Parathyroid adenoma (tissue), 2 donors: ENCODE measurements around the gene CD72.

ENCODE experiments used
- H2AFZ ChIP-seq: fragments of 300-600 bp; sonication (generic); one replicate; pipeline ENCODE4 v1.7.0; 2017; ENCODE audit warnings: antibody characterized with exemption, mild to moderate bottlenecking
- H3K27ac ChIP-seq: fragments of 300-600 bp; sonication (generic); one replicate; pipeline ENCODE4 v1.7.0; 2017
- H3K27me3 ChIP-seq: fragments of 300-600 bp; sonication (generic); one replicate; pipeline ENCODE4 v1.7.0; 2017; ENCODE audit warnings: low read length; ENCODE audit not compliant: control insufficient read depth, insufficient read depth
- H3K36me3 ChIP-seq: fragments of 300-600 bp; sonication (generic); one replicate; pipeline ENCODE4 v1.7.0; 2017; ENCODE audit warnings: low read length; ENCODE audit not compliant: control insufficient read depth, insufficient read depth
- H3K4me1 ChIP-seq: fragments of 300-600 bp; sonication (generic); one replicate; pipeline ENCODE4 v1.7.0; 2017; ENCODE audit warnings: control low read depth
- H3K4me2 ChIP-seq: fragments of 300-600 bp; sonication (generic); one replicate; pipeline ENCODE4 v1.7.0; 2017; ENCODE audit warnings: low read length
- H3K4me3 ChIP-seq: fragments of 300-600 bp; sonication (generic); one replicate; pipeline ENCODE4 v1.7.0; 2017; ENCODE audit warnings: low read depth, low read length
- H3K79me2 ChIP-seq: fragments of 300-600 bp; sonication (generic); one replicate; pipeline ENCODE4 v1.7.0; 2017; ENCODE audit warnings: control low read depth
- H3K9ac ChIP-seq: fragments of 300-600 bp; sonication (generic); one replicate; pipeline ENCODE4 v1.7.0; 2017; ENCODE audit warnings: mild to moderate bottlenecking
- H3K9me3 ChIP-seq: fragments of 300-600 bp; sonication (generic); one replicate; pipeline ENCODE4 v1.7.0; 2017; ENCODE audit warnings: low read length; ENCODE audit not compliant: control insufficient read depth
- TF ChIP-seq, protein P1 (sequence below): fragments of 300-600 bp; sonication (generic); IDR thresholded peaks from one replicate; pipeline ENCODE4 v1.7.0; 2017; ENCODE audit warnings: antibody characterized with exemption, mild to moderate bottlenecking
- donor health status: primary hyperparathyroidism.

Gene CD72

GRCh38 chr9:35664531-35665470 lies 46.6 kb upstream of the CD72 start, which contains the start of gene ARHGEF39:
TSS of gene ARHGEF39 (minus strand) at chr9:35665195. CDS start at chr9:35665169, 26 bp downstream.
- peak within 1 kb of the TSS; percentile 83 for H2AFZ ChIP-seq
- peak within 1 kb of the TSS; percentile 94 for H3K4me2 ChIP-seq
- H3K4me1 ChIP-seq = no peaks in the 10 kb centered on the region
- no peaks in the 10 kb centered on the region for H3K79me2 ChIP-seq
- peak within 1 kb of the TSS; percentile 56 for H3K4me3 ChIP-seq
- no peak within 1 kb of the TSS for H3K9ac ChIP-seq
- TF ChIP-seq, protein P1, sequence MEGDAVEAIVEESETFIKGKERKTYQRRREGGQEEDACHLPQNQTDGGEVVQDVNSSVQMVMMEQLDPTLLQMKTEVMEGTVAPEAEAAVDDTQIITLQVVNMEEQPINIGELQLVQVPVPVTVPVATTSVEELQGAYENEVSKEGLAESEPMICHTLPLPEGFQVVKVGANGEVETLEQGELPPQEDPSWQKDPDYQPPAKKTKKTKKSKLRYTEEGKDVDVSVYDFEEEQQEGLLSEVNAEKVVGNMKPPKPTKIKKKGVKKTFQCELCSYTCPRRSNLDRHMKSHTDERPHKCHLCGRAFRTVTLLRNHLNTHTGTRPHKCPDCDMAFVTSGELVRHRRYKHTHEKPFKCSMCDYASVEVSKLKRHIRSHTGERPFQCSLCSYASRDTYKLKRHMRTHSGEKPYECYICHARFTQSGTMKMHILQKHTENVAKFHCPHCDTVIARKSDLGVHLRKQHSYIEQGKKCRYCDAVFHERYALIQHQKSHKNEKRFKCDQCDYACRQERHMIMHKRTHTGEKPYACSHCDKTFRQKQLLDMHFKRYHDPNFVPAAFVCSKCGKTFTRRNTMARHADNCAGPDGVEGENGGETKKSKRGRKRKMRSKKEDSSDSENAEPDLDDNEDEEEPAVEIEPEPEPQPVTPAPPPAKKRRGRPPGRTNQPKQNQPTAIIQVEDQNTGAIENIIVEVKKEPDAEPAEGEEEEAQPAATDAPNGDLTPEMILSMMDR = peak; percentile 7
- no peaks in the 10 kb centered on the region for H3K36me3 ChIP-seq
- no peak within 1 kb of the TSS for H3K27ac ChIP-seq
- H3K9me3 ChIP-seq = no peaks in the 10 kb centered on the region
- no peaks in the 10 kb centered on the region for H3K27me3 ChIP-seq

GRCh38 chr9:35662437-35662836 lies 44.2 kb upstream of the CD72 start:
- Histone ChIP-seq H3K79me2 (no peaks in the 10 kb centered on the region), H3K9me3 (no peaks in the 10 kb centered on the region), H3K9ac (no peak overlapping the region), H3K27me3 (no peaks in the 10 kb centered on the region), H3K4me2 (no peak overlapping the region), H3K27ac (no peak overlapping the region), H3K36me3 (no peaks in the 10 kb centered on the region), H2AFZ (no peak overlapping the region), H3K4me1 (no peaks in the 10 kb centered on the region), H3K4me3 (no peak overlapping the region)
- TF ChIP-seq, protein P1 = no peak

GRCh38 chr9:35661756-35662350 lies 43.6 kb upstream of the CD72 start:
- TF ChIP-seq, protein P1 = no peak
- no peak overlapping the region for H3K27ac ChIP-seq
- no peaks in the 10 kb centered on the region for H3K9me3 ChIP-seq
- H3K36me3 ChIP-seq = no peaks in the 10 kb centered on the region
- no peak overlapping the region for H3K4me2 ChIP-seq
- no peak overlapping the region for H3K4me3 ChIP-seq
- no peaks in the 10 kb centered on the region for H3K79me2 ChIP-seq
- no peaks in the 10 kb centered on the region for H3K4me1 ChIP-seq
- no peak overlapping the region for H2AFZ ChIP-seq
- no peak overlapping the region for H3K9ac ChIP-seq
- H3K27me3 ChIP-seq = no peaks in the 10 kb centered on the region

DNA sequence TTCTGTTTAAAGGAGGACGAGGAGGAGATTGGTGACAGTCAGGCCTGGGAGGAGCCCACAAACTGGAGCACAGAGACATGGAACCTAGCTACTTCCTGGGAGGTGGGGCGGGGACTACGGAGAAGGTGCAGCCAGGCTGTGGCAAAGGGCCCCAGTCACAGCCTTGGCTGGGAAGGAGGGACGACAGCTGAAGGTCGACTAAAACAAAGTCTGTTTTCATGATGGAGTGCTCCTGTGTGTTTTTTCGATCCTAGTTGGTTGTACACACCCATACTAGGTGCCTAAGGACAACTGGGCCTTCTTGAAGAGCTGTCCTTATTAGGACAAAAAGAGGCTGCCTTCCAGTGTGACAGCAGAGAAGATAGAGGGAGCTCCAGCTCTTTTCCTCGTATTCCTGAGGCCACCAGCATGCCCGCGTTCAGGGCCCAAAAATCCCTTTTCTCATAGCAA lies 42.8 kb upstream of the CD72 start:
- Histone ChIP-seq H3K9me3 (no peaks in the 10 kb centered on the region), H3K36me3 (no peaks in the 10 kb centered on the region), H3K4me3 (no peak overlapping the region), H3K4me1 (no peaks in the 10 kb centered on the region), H3K27ac (peak overlapping the region; percentile 56), H3K4me2 (no peak overlapping the region), H3K79me2 (no peaks in the 10 kb centered on the region), H3K9ac (no peak overlapping the region), H3K27me3 (no peaks in the 10 kb centered on the region), H2AFZ (no peak overlapping the region)
- TF ChIP-seq, protein P1 = peak; percentile 39
